PC-9 (cell line): ENCODE measurements around the gene ATP13A2. TPM values are rescaled to one million over a fixed set of nuclear protein-coding genes. Genes with fewer than 3 reads are reported as not detected.
A peak's percentile ranks its signal among the peaks of the same experiment; 100 is the strongest.

Experiments used
- BruUV-seq: library from RNA; stranded (reverse); fragments of 400-500 nt; replicated peaks from 2 replicates; lab custom pipeline; 2021; lab: Mats Ljungman, UMichigan
- CTCF ChIA-PET: fragments of 300-600 bp; sonication (Branson Sonifier 250); formaldehyde crosslinking; loops from one replicate; lab custom pipeline; 2022; ENCODE audit warnings: antibody characterized with exemption; lab: Charles Lee
- POLR2A ChIA-PET: fragments of 300-600 bp; sonication (Branson Sonifier 250); formaldehyde crosslinking; loops from one replicate; lab custom pipeline; 2022; ENCODE audit warnings: antibody characterized with exemption; ENCODE audit not compliant: unreplicated experiment; lab: Charles Lee
- DNase-seq, 2 experiments: peaks; one replicate each; pipeline versions ENCODE4 v3.0.0 to v3.0.0-alpha.2; 2015 to 2022; ENCODE audit warnings: mixed read lengths in 1 of 2
- H2AFZ ChIP-seq: fragments of 200-600 bp; sonication (generic); 2 replicates; pipeline ENCODE4 v1.8.1; 2017; ENCODE audit warnings: antibody characterized with exemption
- H3F3A ChIP-seq: fragments of 200-600 bp; sonication (generic); 2 replicates; pipeline ENCODE4 v1.8.1; 2017; ENCODE audit warnings: antibody characterized with exemption, mild to moderate bottlenecking, low read depth; ENCODE audit not compliant: insufficient read depth
- H3K27ac ChIP-seq: fragments of 200-600 bp; sonication (generic); 2 replicates; pipeline ENCODE4 v1.6.1; 2016; ENCODE audit warnings: mixed run types
- H3K27me3 ChIP-seq: fragments of 200-600 bp; sonication (generic); 2 replicates; pipeline ENCODE4 v1.6.1; 2016; ENCODE audit warnings: low read depth, mixed run types; ENCODE audit not compliant: insufficient read depth
- H3K36me3 ChIP-seq: fragments of 200-600 bp; sonication (generic); 2 replicates; pipeline ENCODE4 v1.6.1; 2016; ENCODE audit warnings: low read depth, mixed run types
- H3K4me1 ChIP-seq: fragments of 200-600 bp; sonication (generic); replicated peaks from 2 replicates; pipeline ENCODE4 v1.6.1; 2016; ENCODE audit warnings: mixed run types; ENCODE audit not compliant: insufficient read depth
- H3K4me2 ChIP-seq: fragments of 200-600 bp; sonication (generic); 2 replicates; pipeline ENCODE4 v1.6.1; 2017; ENCODE audit warnings: mixed run types
- H3K4me3 ChIP-seq: fragments of 200-600 bp; sonication (generic); 2 replicates; pipeline ENCODE4 v1.6.1; 2016; ENCODE audit warnings: mixed run types
- H3K79me2 ChIP-seq: fragments of 200-600 bp; sonication (generic); 2 replicates; pipeline ENCODE4 v1.6.1; 2017; ENCODE audit warnings: low read depth, mixed run types
- H3K9me2 ChIP-seq: fragments of 200-600 bp; sonication (generic); 2 replicates; pipeline ENCODE4 v1.8.1; 2017; ENCODE audit warnings: mild to moderate bottlenecking; ENCODE audit not compliant: insufficient read depth
- H3K9me3 ChIP-seq: fragments of 200-600 bp; sonication (generic); 2 replicates; pipeline ENCODE4 v1.8.1; 2016; ENCODE audit warnings: low read depth; ENCODE audit not compliant: insufficient read depth
- H4K20me1 ChIP-seq: fragments of 200-600 bp; sonication (generic); 2 replicates; pipeline ENCODE4 v1.8.1; 2017; ENCODE audit not compliant: insufficient read depth
- EZH2 ChIP-seq: fragments of 200-600 bp; sonication (generic); IDR thresholded peaks from 2 replicates; pipeline ENCODE4 v1.8.0; 2017; ENCODE audit warnings: antibody characterized with exemption, low read depth
- intact Hi-C: fragments of 100-400 bp; cut with micrococcal nuclease; formaldehyde crosslinking; loops from one replicate; pipeline ENCODE4 v1.10.0; 2022; ENCODE audit not compliant: unreplicated experiment
- total RNA-seq: library from RNA; stranded (reverse); gene quantifications from 2 replicates; pipeline ENCODE4 v1.2.3, GENCODE V29; 2021
- TF ChIP-seq, protein P1 (sequence below): fragments of 200-600 bp; sonication (generic); conservative IDR thresholded peaks from 2 replicates; pipeline ENCODE4 v1.6.1; 2017; ENCODE audit warnings: mixed run types, antibody characterized with exemption, mild to moderate bottlenecking, moderate library complexity

Gene ATP13A2
- total RNA-seq, 1 experiment from 2014 or later = 39.9 TPM

DNA sequence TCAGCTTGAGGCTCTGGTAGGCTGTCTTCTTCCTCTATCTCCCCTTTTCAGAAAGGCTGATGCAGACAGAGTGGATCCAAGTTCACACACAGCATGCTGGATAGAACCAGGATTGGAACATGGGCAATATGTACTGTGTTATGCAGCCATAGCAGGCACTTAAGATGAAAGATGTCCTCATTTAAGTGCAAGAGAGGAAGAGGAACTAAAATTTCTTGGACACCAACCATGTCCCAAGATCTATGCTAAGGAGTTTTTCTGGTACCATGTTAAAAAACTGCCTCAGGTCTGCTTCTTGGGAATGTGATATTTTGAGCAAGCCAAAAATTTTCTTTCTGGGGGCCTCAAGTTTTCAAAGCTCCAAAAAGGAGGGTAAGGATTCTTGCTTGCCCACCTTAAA is 40.9 kb upstream of the ATP13A2 start:
- peaks cover 38% of the 10 kb centered on the region for H3K79me2 ChIP-seq
- H3K4me1 ChIP-seq = peaks cover 7% of the 10 kb centered on the region; the same call in 1 of the 2 replicates
- ChIA-PET POLR2A (no interaction called here), CTCF (no interaction called here)
- no peak overlapping the region for H2AFZ ChIP-seq
- BruUV-seq = TSS peak; percentile 38
- TF ChIP-seq, protein P1, sequence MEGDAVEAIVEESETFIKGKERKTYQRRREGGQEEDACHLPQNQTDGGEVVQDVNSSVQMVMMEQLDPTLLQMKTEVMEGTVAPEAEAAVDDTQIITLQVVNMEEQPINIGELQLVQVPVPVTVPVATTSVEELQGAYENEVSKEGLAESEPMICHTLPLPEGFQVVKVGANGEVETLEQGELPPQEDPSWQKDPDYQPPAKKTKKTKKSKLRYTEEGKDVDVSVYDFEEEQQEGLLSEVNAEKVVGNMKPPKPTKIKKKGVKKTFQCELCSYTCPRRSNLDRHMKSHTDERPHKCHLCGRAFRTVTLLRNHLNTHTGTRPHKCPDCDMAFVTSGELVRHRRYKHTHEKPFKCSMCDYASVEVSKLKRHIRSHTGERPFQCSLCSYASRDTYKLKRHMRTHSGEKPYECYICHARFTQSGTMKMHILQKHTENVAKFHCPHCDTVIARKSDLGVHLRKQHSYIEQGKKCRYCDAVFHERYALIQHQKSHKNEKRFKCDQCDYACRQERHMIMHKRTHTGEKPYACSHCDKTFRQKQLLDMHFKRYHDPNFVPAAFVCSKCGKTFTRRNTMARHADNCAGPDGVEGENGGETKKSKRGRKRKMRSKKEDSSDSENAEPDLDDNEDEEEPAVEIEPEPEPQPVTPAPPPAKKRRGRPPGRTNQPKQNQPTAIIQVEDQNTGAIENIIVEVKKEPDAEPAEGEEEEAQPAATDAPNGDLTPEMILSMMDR = no peak
- no peak for TF ChIP-seq EZH2
- intact Hi-C loops = loop anchor here (5.0 to 10.0 kb wide), 3 partner anchors 150 to 552 kb away; no protein-coding TSS in a partner anchor
- DNase-seq = no peak
- H3K27ac ChIP-seq = no peak overlapping the region
- no peaks in the 10 kb centered on the region for H3F3A ChIP-seq
- H3K4me3 ChIP-seq = peak overlapping the region; percentile 71
- no peaks in the 10 kb centered on the region for H3K27me3 ChIP-seq
- H3K9me3 ChIP-seq = no peaks in the 10 kb centered on the region
- no peaks in the 10 kb centered on the region for H3K9me2 ChIP-seq
- peak overlapping the region; percentile 91 for H3K4me2 ChIP-seq
- H3K36me3 ChIP-seq = 0 out of 2 replicates have a peak, but pooled peaks cover 7% of the 10 kb centered on the region
- no peaks in the 10 kb centered on the region for H4K20me1 ChIP-seq

DNA sequence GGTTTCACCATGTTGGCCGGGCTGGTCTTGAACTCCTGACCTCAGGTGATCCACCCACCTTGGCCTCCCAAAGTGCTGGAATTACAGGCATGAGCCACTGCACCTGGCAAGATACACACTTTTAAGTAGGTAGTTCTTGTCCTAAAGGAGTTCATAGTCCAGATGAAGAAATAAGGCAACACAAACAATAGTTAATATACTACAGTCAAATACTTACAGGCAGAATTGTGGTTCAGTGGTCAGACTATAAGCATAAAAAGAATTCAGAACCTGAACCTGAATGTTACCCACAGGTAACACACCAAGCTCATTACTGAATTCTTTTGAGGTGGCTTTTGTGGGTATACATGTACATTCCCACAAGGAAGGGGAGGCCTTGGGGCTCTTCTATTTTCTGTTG is 40.3 kb upstream of the ATP13A2 start:
- H3K27me3 ChIP-seq = no peaks in the 10 kb centered on the region
- ChIA-PET CTCF (no interaction called here), POLR2A (interaction anchor here (0.6 kb wide), 1 partner anchor 79 kb away, joined by 4 read pairs; no protein-coding TSS in a partner anchor)
- H4K20me1 ChIP-seq = no peaks in the 10 kb centered on the region
- H3K9me2 ChIP-seq = no peaks in the 10 kb centered on the region
- no peak overlapping the region for H3K4me3 ChIP-seq
- no peak overlapping the region for H3K27ac ChIP-seq
- H3K79me2 ChIP-seq = peaks cover 38% of the 10 kb centered on the region
- H3K36me3 ChIP-seq = 0 out of 2 replicates have a peak, but pooled peaks cover 7% of the 10 kb centered on the region
- peaks cover 7% of the 10 kb centered on the region; the same call in 1 of the 2 replicates for H3K4me1 ChIP-seq
- H2AFZ ChIP-seq = no peak overlapping the region
- no peaks in the 10 kb centered on the region for H3K9me3 ChIP-seq
- TF ChIP-seq, protein P1 = no peak
- TF ChIP-seq EZH2 = no peak
- peak overlapping the region; percentile 91; the same call in 1 of the 2 replicates for H3K4me2 ChIP-seq
- H3F3A ChIP-seq = no peaks in the 10 kb centered on the region
- BruUV-seq = no TSS peak
- intact Hi-C loops = loop anchor here (5.0 to 10.0 kb wide), 3 partner anchors 150 to 553 kb away; no protein-coding TSS in a partner anchor
- DNase-seq = no peak

DNA sequence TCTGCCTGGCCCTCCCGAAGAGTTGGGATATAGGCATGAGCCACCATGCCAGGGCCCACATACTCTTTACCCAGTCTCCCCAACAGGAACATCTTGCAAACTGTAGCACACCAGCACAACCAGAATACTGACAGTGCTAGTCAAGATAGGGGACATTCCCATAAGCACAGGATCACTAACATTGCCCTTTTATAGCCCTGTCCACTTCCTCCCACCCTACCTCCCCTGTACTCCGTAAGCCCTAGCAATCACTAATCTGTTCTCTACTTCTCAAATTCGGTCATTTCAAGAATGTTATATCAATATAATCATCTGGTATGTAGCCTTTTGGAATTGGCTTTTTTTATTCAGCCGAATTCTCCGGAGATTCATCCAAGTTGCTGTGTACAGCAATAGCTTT is 36.2 kb upstream of the ATP13A2 start:
- Histone ChIP-seq H4K20me1 (0 out of 2 replicates have a peak, but pooled peaks cover 3% of the 10 kb centered on the region), H3K9me2 (no peaks in the 10 kb centered on the region), H3K4me1 (peaks cover 6% of the 10 kb centered on the region; the same call in 1 of the 2 replicates), H3F3A (peaks cover 5% of the 10 kb centered on the region; the same call in 1 of the 2 replicates), H3K79me2 (peaks cover 43% of the 10 kb centered on the region), H3K27ac (no peak overlapping the region), H3K9me3 (no peaks in the 10 kb centered on the region), H2AFZ (no peak overlapping the region), H3K36me3 (peaks cover 7% of the 10 kb centered on the region; the same call in 1 of the 2 replicates), H3K27me3 (no peaks in the 10 kb centered on the region), H3K4me2 (no peak overlapping the region), H3K4me3 (no peak overlapping the region)
- BruUV-seq = no TSS peak
- ChIA-PET CTCF (no interaction called here), POLR2A (no interaction called here)
- DNase-seq = no peak
- TF ChIP-seq, protein P1 = no peak
- TF ChIP-seq EZH2 = no peak
- intact Hi-C loops = loop anchor here (2.0 to 5.0 kb wide), 2 partner anchors 136 to 427 kb away; no protein-coding TSS in a partner anchor
